ENCODE data around the gene XK.
A peak's percentile ranks its signal among the peaks of the same experiment; 100 is the strongest.

XK gene

DNA sequence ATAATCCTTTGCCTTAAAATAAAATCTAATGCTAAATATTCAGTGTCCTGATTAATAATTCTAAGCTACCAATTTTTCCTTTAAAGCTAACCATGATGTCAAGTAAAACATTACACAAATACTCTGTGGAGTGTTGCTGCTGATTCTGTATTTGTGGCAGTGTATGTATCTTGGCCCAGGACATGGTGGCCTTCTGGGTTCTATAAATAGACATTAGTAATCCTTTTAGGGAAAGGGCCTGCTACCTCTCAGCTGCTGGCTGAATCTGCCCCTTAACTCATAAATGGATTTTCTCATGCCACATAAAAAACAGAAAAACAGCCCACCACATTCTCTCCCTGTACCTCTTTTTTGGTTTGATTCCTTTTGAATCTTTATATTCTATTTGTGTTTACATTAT is 1.2 kb upstream of the XK start:
- DNase-seq = no peak

- no peak for DNase-seq
Measured at GRCh38 chrX:37684973-37685372, 618 bp upstream of the XK start.

GRCh38 chrX:37686369-37686995 is 891 bp downstream of the XK start:
- DNase-seq = no peak

DNA sequence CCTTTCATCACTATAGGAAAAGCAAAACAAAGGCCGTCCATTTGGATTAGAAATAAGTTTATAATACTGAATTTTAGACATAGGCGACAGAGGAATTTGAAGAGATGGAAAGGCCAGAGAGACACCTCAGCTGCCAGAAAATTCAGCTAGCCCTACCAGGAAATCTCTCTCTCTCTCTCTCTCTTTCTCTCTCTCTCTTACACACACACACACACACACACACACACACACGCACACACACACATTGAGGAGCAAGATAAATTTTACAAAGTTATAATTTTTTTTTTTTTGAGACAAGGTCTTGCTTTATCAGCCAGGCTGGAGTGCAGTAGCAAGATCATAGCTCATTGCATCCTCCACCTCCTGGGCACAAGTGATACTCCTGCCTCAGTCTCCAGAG is 1.4 kb downstream of the XK start:
- DNase-seq = no peak

- DNase-seq = no peak
Measured at GRCh38 chrX:37690119-37690518, 4.5 kb downstream of the XK start.

DNA sequence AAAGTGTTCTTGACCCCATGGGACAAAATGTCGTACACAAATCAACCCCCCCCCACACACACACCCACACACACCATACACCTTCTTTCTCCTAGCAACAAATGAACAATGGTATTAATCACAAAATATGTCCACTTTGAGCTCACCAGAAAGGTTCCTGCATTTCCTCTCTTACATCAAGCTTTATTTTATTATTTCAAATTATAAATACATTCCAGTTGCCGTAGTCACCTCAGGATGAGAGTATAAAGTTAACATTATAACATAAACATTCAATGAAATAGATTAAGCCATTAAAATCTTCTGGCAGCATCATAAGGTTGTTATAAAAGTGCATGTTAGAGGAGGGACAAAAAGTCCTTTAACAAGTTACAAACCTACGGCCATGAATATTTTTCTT is 7.3 kb downstream of the XK start:
- DNase-seq = no peak

DNA sequence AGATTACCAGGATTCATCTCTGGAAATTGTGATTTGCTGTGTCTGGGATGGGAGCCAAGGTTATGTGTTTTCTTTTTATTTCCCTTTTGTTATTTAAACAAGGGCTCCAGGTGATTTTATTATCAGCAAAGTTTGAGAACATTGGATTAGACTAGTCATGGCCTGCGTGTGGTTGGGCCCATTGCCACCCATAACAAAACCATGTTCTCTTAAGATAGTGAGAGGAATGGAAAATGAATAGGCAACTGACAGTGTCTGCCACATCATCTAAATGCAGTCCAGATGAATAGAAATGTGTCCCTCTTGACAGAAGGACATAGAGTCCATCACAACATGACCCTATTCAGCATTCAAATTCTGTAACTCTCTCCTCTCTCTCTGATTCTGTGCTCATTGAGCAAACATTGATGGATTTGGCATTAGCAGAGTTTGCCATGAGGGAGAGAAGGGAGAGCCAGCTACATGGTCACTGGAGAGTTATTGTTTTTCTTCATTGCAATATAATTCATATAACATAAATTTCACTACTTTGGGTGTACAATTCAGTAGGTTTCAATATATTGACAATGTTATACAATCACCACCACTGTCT is 11.7 kb downstream of the XK start:
- DNase-seq = no peak

GRCh38 chrX:37701588-37701987 is 16.0 kb downstream of the XK start:
- no peak for DNase-seq

DNA sequence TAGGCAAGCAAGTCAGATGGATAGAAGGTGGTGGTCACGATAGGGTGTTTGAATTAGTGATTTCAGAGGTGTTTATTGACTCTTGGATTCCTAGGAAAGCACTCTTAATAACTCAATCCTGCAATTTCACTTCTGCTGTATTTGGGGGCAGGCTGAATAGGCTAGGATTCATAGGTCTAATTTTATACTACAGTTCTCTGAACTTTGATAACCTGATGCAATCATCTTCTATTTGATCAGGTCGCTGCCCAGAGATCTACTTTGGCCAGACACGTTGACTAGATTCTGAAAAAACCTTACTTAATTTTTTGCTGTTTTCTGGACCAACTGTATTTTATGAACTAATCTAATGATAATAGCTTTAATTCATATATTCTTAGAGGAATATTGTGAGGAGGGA is 26.4 kb downstream of the XK start:
- no peak for DNase-seq

- DNase-seq = no peak
Measured at GRCh38 chrX:37712458-37712857, 26.9 kb downstream of the XK start.

DNA sequence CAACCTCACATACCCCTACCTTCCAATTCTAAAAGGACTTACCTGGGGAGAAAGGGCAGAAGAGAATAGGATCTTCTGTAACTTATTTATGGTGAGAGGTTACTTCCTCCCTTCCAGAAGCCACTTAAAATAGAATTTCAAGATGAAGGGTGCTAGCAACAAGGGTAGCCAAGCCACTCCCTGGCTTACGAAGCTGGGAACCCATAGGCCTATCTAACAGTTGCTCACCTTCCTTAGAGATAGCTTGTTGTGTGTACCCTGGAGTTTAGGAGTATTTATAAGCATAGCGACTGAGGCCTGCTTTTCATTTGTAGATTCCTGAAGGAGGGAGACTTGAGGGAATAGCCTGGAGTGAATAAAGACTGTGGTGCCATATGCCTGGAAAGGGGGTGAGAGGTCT is 28.9 kb downstream of the XK start:
- no peak for DNase-seq

DNA sequence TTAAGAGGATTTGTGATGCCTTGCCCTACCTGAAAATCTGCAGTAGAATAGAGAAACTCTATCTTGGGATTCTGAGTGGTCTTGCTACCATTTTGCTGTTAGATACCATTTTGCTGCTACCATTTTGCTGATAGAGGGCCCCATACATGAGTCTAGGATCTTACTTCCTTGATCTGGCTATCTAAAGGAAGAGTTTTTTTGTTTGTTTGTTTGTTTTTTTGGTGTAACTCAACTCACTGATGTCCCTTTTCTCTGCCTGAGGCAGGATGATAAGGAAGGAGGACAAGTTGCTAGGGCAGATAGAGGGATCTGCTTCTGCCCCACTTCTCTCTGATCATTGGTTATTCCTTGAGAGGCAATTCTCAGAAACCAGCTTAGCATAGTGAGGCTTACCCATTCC is 31.0 kb downstream of the XK start:
- no peak for DNase-seq

DNA sequence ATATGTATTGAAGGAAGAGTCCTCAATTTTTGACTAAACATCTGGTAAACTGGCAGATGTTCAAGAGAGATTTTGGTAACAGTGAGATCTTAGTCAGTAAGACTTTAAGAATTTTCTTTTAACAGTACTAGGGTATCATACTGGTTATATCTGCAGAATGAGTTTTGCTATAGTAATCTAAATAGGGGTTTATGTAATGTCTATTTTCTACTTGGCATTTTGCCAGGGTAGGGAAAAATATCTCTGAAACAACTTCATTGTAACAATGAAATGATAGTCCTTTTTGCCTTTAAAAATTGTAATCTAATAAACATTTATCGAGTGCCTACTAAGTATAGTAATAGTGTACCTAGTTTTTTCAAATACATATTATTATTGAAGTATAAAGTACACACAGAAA is 32.1 kb downstream of the XK start:
- DNase-seq = no peak

GRCh38 chrX:37722595-37722994 is 37.0 kb downstream of the XK start:
- DNase-seq = no peak

DNA sequence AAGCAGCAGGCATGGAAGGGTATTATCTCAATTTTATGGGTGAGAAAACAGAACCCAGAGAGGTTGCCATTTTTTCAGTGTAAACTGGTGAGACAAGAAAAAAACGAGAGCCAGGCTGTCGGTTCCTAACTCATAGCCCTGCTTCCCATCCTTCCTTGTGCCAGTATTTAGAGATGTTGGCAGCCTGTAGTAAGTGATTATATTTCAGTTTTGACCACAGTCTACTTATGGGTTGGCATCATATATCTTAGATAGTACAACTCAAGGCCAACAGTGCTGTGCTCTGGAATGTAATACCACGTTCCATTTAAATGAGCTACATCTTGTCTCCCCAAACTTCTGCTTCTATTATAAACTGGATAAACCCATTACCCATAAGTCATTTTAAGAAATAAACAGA is 40.8 kb downstream of the XK start:
- no peak for DNase-seq

GRCh38 chrX:37745354-37745753 is 59.8 kb downstream of the XK start:
- DNase-seq = peak; percentile 59

GRCh38 chrX:37745835-37746217 is 60.2 kb downstream of the XK start:
- no peak for DNase-seq

GRCh38 chrX:37746218-37746941 is 60.8 kb downstream of the XK start:
- no peak for DNase-seq

GRCh38 chrX:37746951-37747350 is 61.4 kb downstream of the XK start:
- DNase-seq = no peak

GRCh38 chrX:37752281-37752680 is 66.7 kb downstream of the XK start:
- no peak for DNase-seq

- no peak for DNase-seq
Measured at GRCh38 chrX:37752936-37753335, 67.3 kb downstream of the XK start.

- no peak for DNase-seq
Measured at GRCh38 chrX:37753384-37753783, 67.8 kb downstream of the XK start.

GRCh38 chrX:37754516-37754915 is 68.9 kb downstream of the XK start:
- DNase-seq = no peak

GRCh38 chrX:37755025-37755424 is 69.4 kb downstream of the XK start:
- no peak for DNase-seq

DNA sequence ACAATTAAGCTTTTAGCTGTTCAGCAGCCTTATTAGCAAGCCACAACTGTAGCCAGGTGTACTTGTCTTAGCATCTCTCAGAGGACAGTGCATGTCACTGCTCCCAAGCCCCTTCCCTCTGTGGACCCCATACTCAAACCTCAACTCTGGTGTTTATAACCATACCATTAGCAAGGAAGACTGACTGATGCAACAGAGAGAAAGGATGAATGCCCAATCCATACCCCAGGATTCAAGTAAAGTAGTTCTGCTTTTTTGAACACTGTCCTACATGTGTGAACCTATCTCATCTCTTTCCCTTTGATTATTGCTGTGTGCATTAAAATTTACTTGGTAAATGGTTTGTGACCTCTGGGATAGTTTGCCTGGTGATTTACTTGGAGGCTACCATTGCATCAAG is 71.5 kb downstream of the XK start:
- no peak for DNase-seq

All from stimulated activated naive CD4-positive, alpha-beta T cell treated with Interleukin-2 at 50 U/mL for 16 hours (primary cell).